Right lobe of liver (tissue), 4 donors: Measurements from ENCODE around the gene PHOSPHO1.

Experiments
- CTCF ChIP-seq, 4 donors: fragments of 200-600 bp in 3 of 4; fragments of 450-650 bp in 1 of 4; IDR thresholded peaks; one replicate each; pipeline versions ENCODE4 v1.5.1 to v1.8.0; 2016 to 2022; ENCODE audit warnings: antibody characterized with exemption in 4 of 4, mild to moderate bottlenecking in 2 of 4
- POLR2A ChIP-seq: fragments of 450-650 bp; IDR thresholded peaks from one replicate; pipeline ENCODE4 v1.6.1; 2017; ENCODE audit warnings: antibody characterized with exemption, mild to moderate bottlenecking
- donor health status: DM: no; HTN: no; CAD: no.
- donor health status: DM: no; HTN: no; CAD: no.
- donor health status: DM: no; HTN: yes; CAD: no.

GRCh38 chr17:49280061-49280460 is 49.5 kb upstream of the PHOSPHO1 start:
- TF ChIP-seq CTCF (IDR thresholded peaks at IDR 0.05), result no peak
- no peak for TF ChIP-seq POLR2A
